Activated T-helper 1 cell treated with anti-CD3 and anti-CD28 coated beads, Interleukin-12 subunit alpha, Interleukin-12 subunit beta, Interleukin-2, Interleukin-4 antibody, amounts not matched to agents 30 ng/mL and 10 ng/mL and 1 ng/mL, durations not matched to agents 14 hours and 24 hours and 36 hours (primary cell): ENCODE data around the gene MYO1B. TPM values are rescaled to one million over a fixed set of nuclear protein-coding genes. Genes with fewer than 3 reads are reported as not detected.

Experiments used
- DNase-seq: peaks from one replicate; pipeline ENCODE4 v3.0.0; 2021; ENCODE audit warnings: low spot score
- H3K27ac Mint-ChIP-seq: one replicate; pipeline ENCODE4 v1.8.0; 2021; ENCODE audit warnings: mild to moderate bottlenecking, mixed read lengths
- H3K27me3 Mint-ChIP-seq: one replicate; pipeline ENCODE4 v1.8.0; 2022; ENCODE audit warnings: mild to moderate bottlenecking, moderate library complexity, mixed read lengths; ENCODE audit not compliant: insufficient read depth
- H3K36me3 Mint-ChIP-seq: one replicate; pipeline ENCODE4 v1.8.0; 2021; ENCODE audit warnings: low read depth, mixed read lengths
- H3K4me1 Mint-ChIP-seq: one replicate; pipeline ENCODE4 v1.8.0; 2021; ENCODE audit warnings: low read depth, mixed read lengths
- H3K4me3 Mint-ChIP-seq: one replicate; pipeline ENCODE4 v1.8.0; 2021; ENCODE audit warnings: mild to moderate bottlenecking, moderate library complexity, mixed read lengths
- H3K9me3 Mint-ChIP-seq: one replicate; pipeline ENCODE4 v1.8.0; 2021; ENCODE audit warnings: mixed read lengths
- intact Hi-C: fragments of 100-400 bp; cut with micrococcal nuclease; formaldehyde crosslinking; loops from one replicate; pipeline ENCODE4 v1.15.1; 2024
- total RNA-seq: library from RNA; stranded (reverse); gene quantifications from 2 replicates; pipeline ENCODE4 v1.2.3, GENCODE V29; 2022

MYO1B gene
- total RNA-seq, 1 donor from 2014 or later, result 13.2 TPM

DNA sequence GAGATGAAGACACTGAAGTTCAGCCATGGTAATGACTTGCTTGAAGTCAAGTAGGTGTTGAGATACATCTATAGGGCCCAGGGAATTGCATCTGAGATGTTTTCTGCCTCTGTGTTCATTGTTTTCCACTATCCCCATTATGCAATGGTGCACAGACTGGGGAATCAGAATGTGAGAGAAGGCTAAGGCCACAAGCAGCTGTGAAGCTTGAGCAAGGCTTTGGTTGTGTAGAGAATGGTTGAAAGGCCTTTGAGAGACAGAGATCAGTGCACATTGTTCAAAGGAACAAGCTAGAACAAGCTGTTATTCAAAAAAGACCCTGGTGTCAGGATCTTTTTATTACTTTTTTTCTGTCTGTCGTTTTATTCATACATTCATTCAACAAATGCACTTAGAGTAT, 82.3 kb downstream of the MYO1B start:
- no peak for DNase-seq
- Mint-ChIP-seq H3K4me1 (peaks cover 6% of the 10 kb centered on the region), H3K27ac (no peak overlapping the region), H3K36me3 (peaks cover 9% of the 10 kb centered on the region), H3K9me3 (peaks cover 16% of the 10 kb centered on the region), H3K4me3 (no peak overlapping the region), H3K27me3 (peaks cover 2% of the 10 kb centered on the region)
- intact Hi-C loops, result no loop called here

DNA sequence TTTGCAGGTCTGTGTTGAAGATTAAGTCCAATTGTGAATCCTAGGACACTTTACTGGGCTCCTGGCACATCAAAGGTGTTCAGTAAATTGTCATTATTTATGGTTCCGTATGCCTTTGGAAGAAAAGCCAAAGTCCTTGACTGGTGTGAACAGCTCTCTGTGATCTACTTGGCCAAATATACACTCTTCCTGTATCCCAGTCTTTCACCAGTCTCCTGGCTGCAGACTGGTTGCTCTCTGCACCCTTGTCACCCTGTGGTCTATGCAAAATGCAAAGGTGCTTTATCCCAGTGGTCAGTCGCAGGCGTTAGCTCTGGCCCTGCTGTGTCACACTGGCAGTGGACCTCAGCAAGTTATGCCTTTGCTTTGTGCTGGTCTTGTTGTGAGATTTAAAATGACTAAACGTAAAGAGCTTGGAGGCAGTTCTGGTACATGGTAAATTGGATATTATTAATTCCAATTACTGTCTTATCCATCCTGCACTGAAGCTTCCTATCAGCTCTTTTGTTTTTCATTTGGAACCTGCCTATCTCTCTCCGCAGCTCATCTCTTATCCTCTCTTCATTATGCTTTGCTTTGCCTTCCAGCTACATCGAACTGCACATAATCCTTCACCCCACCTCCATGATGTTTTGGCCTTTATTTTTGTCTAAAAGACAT, 83.1 kb downstream of the MYO1B start:
- intact Hi-C loops, result no loop called here
- H3K4me3 Mint-ChIP-seq, result no peak overlapping the region
- H3K4me1 Mint-ChIP-seq, result no peaks in the 10 kb centered on the region
- H3K9me3 Mint-ChIP-seq, result peaks cover 8% of the 10 kb centered on the region
- H3K27me3 Mint-ChIP-seq, result peaks cover 2% of the 10 kb centered on the region
- no peak overlapping the region for H3K27ac Mint-ChIP-seq
- DNase-seq, result no peak
- peaks cover 9% of the 10 kb centered on the region for H3K36me3 Mint-ChIP-seq

DNA sequence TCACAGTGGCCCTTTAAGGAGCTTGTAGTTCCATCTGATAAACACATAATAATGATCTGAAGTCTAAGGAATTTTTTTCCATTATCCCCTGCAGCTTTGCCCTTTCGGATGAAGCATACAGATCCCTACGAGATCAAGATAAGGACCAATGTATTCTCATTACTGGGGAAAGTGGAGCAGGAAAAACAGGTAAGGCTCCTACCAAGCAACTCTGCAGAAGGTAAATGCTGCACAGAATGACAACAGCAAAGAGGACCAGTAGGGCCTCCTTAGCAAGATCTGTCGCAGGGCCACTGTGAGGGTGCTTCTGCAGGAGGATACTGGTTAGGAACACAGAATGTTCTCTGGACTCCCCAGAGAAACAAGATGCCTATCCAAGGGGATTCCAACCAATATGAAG, 84.6 kb downstream of the MYO1B start:
- no peak for DNase-seq
- H3K36me3 Mint-ChIP-seq, result peaks cover 7% of the 10 kb centered on the region
- H3K27ac Mint-ChIP-seq, result no peak overlapping the region
- peaks cover 2% of the 10 kb centered on the region for H3K27me3 Mint-ChIP-seq
- intact Hi-C loops, result no loop called here
- H3K4me1 Mint-ChIP-seq, result no peaks in the 10 kb centered on the region
- no peak overlapping the region for H3K4me3 Mint-ChIP-seq
- H3K9me3 Mint-ChIP-seq, result no peaks in the 10 kb centered on the region

- H3K4me1 Mint-ChIP-seq, result no peaks in the 10 kb centered on the region
- peaks cover 7% of the 10 kb centered on the region for H3K36me3 Mint-ChIP-seq
- intact Hi-C loops, result no loop called here
- H3K27me3 Mint-ChIP-seq, result no peaks in the 10 kb centered on the region
- H3K27ac Mint-ChIP-seq, result no peak overlapping the region
- no peaks in the 10 kb centered on the region for H3K9me3 Mint-ChIP-seq
- no peak overlapping the region for H3K4me3 Mint-ChIP-seq
- no peak for DNase-seq
These were observed 88.7 kb downstream of the MYO1B start for GRCh38 chr2:191333911-191334357.

DNA sequence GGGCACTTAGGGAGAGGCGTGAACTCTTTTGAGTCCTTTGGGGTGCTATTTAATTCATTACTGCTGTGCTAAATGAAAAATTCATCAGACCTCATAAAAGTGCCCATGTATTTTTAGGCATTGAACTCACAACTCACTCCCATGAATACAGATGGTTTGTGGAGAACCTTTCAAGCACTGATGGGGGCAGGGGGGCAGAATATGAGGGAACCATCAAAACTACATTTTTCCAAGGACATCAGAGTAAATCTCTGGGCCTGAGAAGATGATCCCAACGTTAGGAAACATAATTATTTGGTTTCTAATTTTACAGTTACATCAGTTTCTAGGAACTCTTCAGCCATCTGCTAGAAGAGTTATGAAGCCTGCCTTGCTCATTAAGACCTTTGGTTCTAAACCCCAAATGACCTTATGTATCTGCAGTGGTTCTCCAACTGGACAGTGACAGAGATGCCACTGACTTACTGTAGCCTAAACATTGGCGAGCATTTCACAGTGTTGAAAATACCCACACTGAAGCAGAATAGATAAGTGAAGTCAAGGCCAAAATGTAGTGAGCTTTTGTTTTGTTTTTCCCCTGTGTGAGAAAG, 90.8 kb downstream of the MYO1B start:
- no peak for DNase-seq
- intact Hi-C loops, result no loop called here
- Mint-ChIP-seq H3K27me3 (no peaks in the 10 kb centered on the region), H3K36me3 (peaks cover 5% of the 10 kb centered on the region), H3K4me3 (no peak overlapping the region), H3K4me1 (no peaks in the 10 kb centered on the region), H3K9me3 (no peaks in the 10 kb centered on the region), H3K27ac (no peak overlapping the region)

GRCh38 chr2:191341436-191341835, 96.2 kb downstream of the MYO1B start:
- no peak for DNase-seq
- H3K4me1 Mint-ChIP-seq, result no peaks in the 10 kb centered on the region
- H3K27ac Mint-ChIP-seq, result no peak overlapping the region
- peaks cover 3% of the 10 kb centered on the region for H3K36me3 Mint-ChIP-seq
- no peaks in the 10 kb centered on the region for H3K27me3 Mint-ChIP-seq
- intact Hi-C loops, result no loop called here
- no peaks in the 10 kb centered on the region for H3K9me3 Mint-ChIP-seq
- no peak overlapping the region for H3K4me3 Mint-ChIP-seq

- Mint-ChIP-seq H3K27ac (no peak overlapping the region), H3K36me3 (peaks cover 7% of the 10 kb centered on the region), H3K4me1 (no peaks in the 10 kb centered on the region), H3K27me3 (no peaks in the 10 kb centered on the region), H3K4me3 (no peak overlapping the region), H3K9me3 (no peaks in the 10 kb centered on the region)
- intact Hi-C loops, result no loop called here
- DNase-seq, result no peak
These were observed 98.7 kb downstream of the MYO1B start for GRCh38 chr2:191343796-191344338.

DNA sequence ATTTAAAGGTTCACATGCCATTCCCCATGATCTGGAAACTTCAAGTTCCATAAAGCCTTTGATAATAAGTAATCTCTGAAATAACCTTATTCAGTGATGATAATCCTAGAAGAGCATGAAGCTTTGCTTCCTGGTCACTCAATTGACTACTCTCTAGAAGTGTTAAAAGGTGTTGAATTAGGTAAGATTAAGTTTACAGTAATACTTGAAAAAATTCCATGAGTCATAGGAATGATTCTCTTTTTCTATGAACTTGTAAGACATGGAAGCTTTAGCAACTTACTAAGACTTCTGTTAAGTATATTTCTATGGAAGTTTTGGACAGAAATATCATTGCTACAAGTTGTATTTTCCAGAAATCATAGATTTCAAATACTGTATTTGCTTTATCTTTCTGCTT, 100.6 kb downstream of the MYO1B start:
- no peaks in the 10 kb centered on the region for H3K9me3 Mint-ChIP-seq
- H3K36me3 Mint-ChIP-seq, result peaks cover 7% of the 10 kb centered on the region
- no peaks in the 10 kb centered on the region for H3K4me1 Mint-ChIP-seq
- no peak overlapping the region for H3K4me3 Mint-ChIP-seq
- DNase-seq, result no peak
- intact Hi-C loops, result no loop called here
- no peaks in the 10 kb centered on the region for H3K27me3 Mint-ChIP-seq
- no peak overlapping the region for H3K27ac Mint-ChIP-seq

GRCh38 chr2:191347154-191347553, 102.0 kb downstream of the MYO1B start:
- intact Hi-C loops, result no loop called here

DNA sequence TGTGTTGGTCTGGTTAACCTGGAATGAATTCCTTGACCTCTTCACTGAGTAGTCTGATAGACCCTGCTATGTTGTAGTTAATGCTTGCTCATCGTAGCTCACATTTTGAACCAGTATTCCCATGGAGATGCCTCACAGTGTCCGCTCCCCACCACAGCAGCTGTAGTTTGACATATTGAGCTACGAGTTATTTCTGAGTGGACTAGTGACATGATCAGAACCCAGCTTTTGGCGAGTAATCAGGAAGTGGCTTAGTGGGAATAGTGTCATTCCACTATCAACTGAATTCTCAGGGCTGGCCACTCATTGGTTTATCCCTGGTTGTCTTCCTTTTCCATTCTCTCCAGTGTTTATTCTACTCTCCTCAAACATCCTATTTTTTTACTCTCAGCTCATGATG, 102.7 kb downstream of the MYO1B start:
- Mint-ChIP-seq H3K4me3 (no peak overlapping the region), H3K4me1 (no peaks in the 10 kb centered on the region), H3K27me3 (no peaks in the 10 kb centered on the region), H3K27ac (no peak overlapping the region), H3K36me3 (peaks cover 4% of the 10 kb centered on the region), H3K9me3 (no peaks in the 10 kb centered on the region)
- DNase-seq, result no peak
- intact Hi-C loops, result no loop called here

More at GRCh38 chr2:191347154-191347553, 102.0 kb downstream of the MYO1B start:
- no peaks in the 10 kb centered on the region for H3K4me1 Mint-ChIP-seq
- peaks cover 4% of the 10 kb centered on the region for H3K36me3 Mint-ChIP-seq
- no peak overlapping the region for H3K4me3 Mint-ChIP-seq
- no peaks in the 10 kb centered on the region for H3K27me3 Mint-ChIP-seq
- no peak overlapping the region for H3K27ac Mint-ChIP-seq
- no peaks in the 10 kb centered on the region for H3K9me3 Mint-ChIP-seq
- no peak for DNase-seq

DNA sequence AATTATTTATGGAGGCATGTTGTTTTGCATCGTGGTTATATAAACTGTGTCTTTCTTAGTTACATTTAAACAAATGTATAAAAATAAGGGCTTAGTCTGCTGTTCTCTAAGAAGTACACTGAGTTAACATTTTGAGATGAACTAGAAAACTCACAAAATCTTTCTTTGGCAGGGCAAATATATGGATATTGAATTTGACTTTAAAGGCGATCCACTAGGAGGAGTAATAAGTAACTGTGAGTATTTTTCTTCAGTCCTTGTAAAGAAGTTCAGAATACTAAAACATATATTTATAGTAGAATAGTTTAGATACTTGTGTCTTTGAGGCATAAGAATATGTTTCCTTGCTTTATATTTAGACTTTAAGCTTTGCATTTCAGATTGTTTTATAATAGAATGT, 104.8 kb downstream of the MYO1B start:
- Mint-ChIP-seq H3K4me3 (no peak overlapping the region), H3K27me3 (no peaks in the 10 kb centered on the region), H3K9me3 (peaks cover 2% of the 10 kb centered on the region), H3K36me3 (peaks cover 6% of the 10 kb centered on the region), H3K4me1 (peaks cover under 1% of the 10 kb centered on the region), H3K27ac (no peak overlapping the region)
- intact Hi-C loops, result no loop called here
- DNase-seq, result no peak

DNA sequence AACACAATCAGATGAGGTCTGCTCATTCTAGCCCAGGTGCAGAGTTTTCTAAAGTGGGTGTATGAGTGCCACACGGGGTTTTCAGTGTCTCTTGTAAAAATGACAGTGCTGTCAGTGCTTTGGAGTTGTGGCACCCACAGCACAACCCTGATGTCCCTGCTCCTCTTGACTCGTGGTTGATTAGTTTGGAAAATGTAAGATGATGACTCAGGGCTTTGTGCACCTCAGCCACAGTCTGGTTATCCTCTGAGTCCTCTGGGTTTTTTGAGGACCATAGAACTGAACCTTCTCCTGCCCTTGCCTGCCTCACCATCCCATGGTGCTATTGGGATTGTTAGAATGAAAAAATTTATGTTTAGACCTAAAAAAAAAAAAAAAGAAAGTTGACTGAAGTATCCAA, 105.6 kb downstream of the MYO1B start:
- intact Hi-C loops, result no loop called here

DNA sequence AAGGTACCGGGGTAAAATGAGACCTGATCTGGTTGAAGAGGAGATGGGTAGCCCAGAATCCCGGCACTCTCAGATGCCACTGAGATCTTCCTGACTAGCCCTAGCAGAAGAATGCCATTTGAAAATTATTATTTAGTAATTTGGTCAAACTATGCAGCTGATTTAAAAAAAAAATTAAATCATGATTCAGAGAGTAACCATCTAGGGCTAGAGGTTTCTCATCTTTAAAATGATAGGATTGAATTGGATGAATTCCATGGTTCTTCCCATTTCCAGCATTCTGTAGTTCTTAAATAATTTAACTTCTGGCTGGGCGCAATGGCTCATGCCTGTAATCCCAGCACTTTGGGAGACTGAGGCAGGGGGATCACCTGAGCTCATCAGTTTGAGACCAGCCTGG, 106.1 kb downstream of the MYO1B start:
- intact Hi-C loops, result no loop called here
- DNase-seq, result no peak
- no peak overlapping the region for H3K4me3 Mint-ChIP-seq
- no peak overlapping the region for H3K27ac Mint-ChIP-seq
- H3K36me3 Mint-ChIP-seq, result peaks cover 6% of the 10 kb centered on the region
- H3K9me3 Mint-ChIP-seq, result peaks cover 5% of the 10 kb centered on the region
- H3K4me1 Mint-ChIP-seq, result peaks cover 8% of the 10 kb centered on the region
- H3K27me3 Mint-ChIP-seq, result no peaks in the 10 kb centered on the region

More for the DNA sequence above, 105.6 kb downstream of the MYO1B start:
- Mint-ChIP-seq H3K36me3 (peaks cover 6% of the 10 kb centered on the region), H3K9me3 (peaks cover 5% of the 10 kb centered on the region), H3K4me3 (no peak overlapping the region), H3K27me3 (no peaks in the 10 kb centered on the region), H3K27ac (no peak overlapping the region), H3K4me1 (peaks cover 8% of the 10 kb centered on the region)
- no peak for DNase-seq
